A172 (cell line): ENCODE data around the gene ZNF76. TPM values are rescaled to one million over a fixed set of nuclear protein-coding genes. Genes with fewer than 3 reads are reported as not detected.

Experiments used
- DNase-seq: peaks from one replicate; pipeline ENCODE4 v3.0.0-alpha.2; 2015; ENCODE audit warnings: low spot score
- total RNA-seq: library from RNA; depleted of rRNA; stranded (reverse); fragments of >200 nt; shearing (Covaris generic); gene quantifications from 2 replicates; pipeline ENCODE4 v1.2.3, GENCODE V29; 2014; rRNA removed

The ZNF76 gene
- total RNA-seq, 1 experiment from 2014 or later: 12.8 TPM

- DNase-seq: peak; percentile 19
Measured at GRCh38 chr6:35330541-35331119, 71.1 kb downstream of the ZNF76 start.

DNA sequence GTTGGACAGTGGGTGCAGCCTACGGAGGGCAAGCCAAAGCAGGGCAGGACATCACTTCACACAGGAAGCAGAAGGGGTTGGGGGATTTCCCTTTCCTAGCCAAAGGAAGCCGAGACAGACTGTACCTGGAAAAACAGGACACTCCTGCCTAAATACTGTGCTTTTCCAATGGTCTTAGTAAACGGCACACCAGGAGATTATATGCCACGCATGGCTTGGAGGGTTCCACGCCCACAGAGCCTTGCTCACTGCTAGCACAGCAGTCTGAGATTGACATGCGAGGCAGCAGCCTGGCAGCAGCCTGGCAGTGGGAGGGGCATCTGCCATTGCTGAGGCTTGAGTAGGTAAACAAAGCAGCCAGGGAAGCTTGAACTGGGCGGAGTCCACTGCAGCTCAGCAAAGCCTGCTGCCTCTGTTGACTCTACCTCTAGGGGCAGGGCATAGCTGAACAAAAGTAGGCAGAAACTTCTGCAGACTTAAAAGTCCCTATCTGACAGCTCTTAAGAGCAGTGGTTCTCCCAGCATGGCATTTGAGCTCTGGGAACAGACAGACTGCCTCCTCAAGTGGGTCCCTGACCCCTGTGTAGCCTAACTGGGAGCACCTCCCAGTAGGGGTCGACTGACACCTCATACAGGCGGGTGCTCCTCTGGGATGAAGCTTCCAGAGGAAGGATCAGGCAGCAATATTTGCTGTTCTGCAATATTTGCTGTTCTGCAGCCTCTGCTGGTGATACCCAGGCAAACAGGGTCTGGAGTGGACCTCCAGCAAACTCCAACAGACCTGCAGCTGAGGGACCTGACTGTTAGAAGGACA is 72.7 kb downstream of the ZNF76 start:
- peak; percentile 43 for DNase-seq

GRCh38 chr6:35341557-35341956 is 82.0 kb downstream of the ZNF76 start:
- DNase-seq: no peak

DNA sequence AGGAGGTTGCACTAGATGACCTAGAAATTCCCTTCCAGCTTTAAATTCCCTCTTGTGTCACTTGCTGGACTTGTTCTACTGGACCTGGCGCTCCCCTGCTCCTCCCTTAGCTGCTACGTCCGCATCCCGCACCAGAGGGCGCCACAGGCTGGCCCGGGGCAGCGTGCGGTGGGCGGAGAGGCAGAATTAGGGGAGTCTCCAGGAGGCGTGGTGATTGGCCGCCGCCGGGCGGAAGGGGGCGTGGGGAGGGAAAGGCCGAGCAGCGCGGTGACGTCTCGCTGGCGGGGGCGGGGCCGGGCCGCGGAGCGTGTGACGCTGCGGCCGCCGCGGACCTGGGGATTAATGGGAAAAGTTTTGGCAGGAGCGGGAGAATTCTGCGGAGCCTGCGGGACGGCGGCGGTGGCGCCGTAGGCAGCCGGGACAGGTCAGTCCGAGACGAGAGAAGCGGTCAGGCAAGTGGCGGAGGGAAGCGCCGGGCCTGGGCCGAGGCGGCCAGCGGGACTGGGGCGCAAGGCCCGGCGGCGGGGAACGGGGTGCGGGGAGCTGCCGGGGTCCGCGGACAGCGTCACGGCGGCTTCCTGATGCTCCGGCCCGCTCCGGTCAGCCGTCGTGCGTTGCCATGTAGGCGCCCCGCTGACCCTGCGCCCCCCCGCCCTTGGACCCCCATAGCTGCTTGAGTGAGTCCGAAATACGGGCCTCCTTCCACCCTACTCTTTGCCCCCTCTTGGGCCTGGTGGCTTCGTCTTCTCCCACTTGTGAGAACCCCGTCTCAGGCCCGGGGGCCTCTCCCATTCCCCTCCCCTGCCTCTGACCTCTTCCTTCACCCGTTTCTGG is 82.9 kb downstream of the ZNF76 start, which contains the start of gene PPARD:
PPARD (plus strand) TSS at position 301 of the 834 bp plus-strand sequence. CDS start 68,530 bp downstream, outside the sequence.
- peak; percentile 82 for DNase-seq

- no peak for DNase-seq
Measured at GRCh38 chr6:35343092-35343834, 83.7 kb downstream of the ZNF76 start.

GRCh38 chr6:35343835-35344550 is 84.5 kb downstream of the ZNF76 start:
- DNase-seq: no peak

Other genes starting within 250 kb of the ZNF76 start
- gene TCP11, start 118.4 kb upstream of the ZNF76 start, total RNA-seq: not detected in 2 replicates
- 0.69 and 0.88 TPM in 2 replicates for gene SCUBE3, start 45.8 kb upstream of the ZNF76 start, total RNA-seq
- not detected in 2 replicates for gene DEF6, start 38.1 kb downstream of the ZNF76 start, total RNA-seq
- gene PPARD, start 82.8 kb downstream of the ZNF76 start, total RNA-seq: 6.0 and 7.2 TPM in 2 replicates
- gene FANCE, start 192.6 kb downstream of the ZNF76 start, total RNA-seq: 11.4 and 13.9 TPM in 2 replicates
- gene RPL10A, start 208.7 kb downstream of the ZNF76 start, total RNA-seq: 1,014 and 1,151 TPM in 2 replicates
- gene TEAD3, start 237.3 kb downstream of the ZNF76 start, total RNA-seq: 10.9 and 12.3 TPM in 2 replicates